Psoas muscle (tissue), 8 donors: ENCODE data around the gene SLAIN1. TPM values are rescaled to one million over a fixed set of nuclear protein-coding genes. Genes with fewer than 3 reads are reported as not detected.

ENCODE experiments used
- ATAC-seq, 4 donors: fragments of 200-7000 bp; cut with Tn5 transposase; one replicate each; pipeline ENCODE4 v1.9.1; 2020; ENCODE audit warnings: moderate library complexity in 3 of 4, mild to moderate bottlenecking in 2 of 4
- DNase-seq, 2 donors: peaks; one replicate each; pipeline ENCODE4 v3.0.0-alpha.2; 2020
- H3K27ac ChIP-seq: fragments of 200-600 bp; one replicate; pipeline ENCODE4 v1.8.0; 2022
- H3K27me3 ChIP-seq, 3 donors: fragments of 200-600 bp in 1 of 3; one replicate each; pipeline versions ENCODE4 v1.6.1 to v1.8.0; 2013 to 2022; ENCODE audit warnings: low read length in 2 of 3, mild to moderate bottlenecking in 2 of 3, moderate library complexity in 1 of 3; ENCODE audit not compliant: insufficient read depth in 3 of 3
- H3K36me3 ChIP-seq, 2 donors: fragments of 200-600 bp in 1 of 2; one replicate each; pipeline versions ENCODE4 v1.6.1 to v1.8.0; 2013 to 2022; ENCODE audit warnings: low read depth in 1 of 2, mild to moderate bottlenecking in 1 of 2, moderate library complexity in 1 of 2; ENCODE audit not compliant: insufficient read depth in 1 of 2
- H3K4me1 ChIP-seq: fragments of 200-600 bp; one replicate; pipeline ENCODE4 v1.8.0; 2022
- H3K4me3 ChIP-seq: fragments of 200-600 bp; one replicate; pipeline ENCODE4 v1.8.0; 2022; ENCODE audit warnings: mild to moderate bottlenecking
- H3K9me3 ChIP-seq: fragments of 200-600 bp; one replicate; pipeline ENCODE4 v1.8.0; 2022
- WGBS, 3 donors: extraction: QIAGEN DNeasy Blood & Tissue Kit; methylation state at CpG; one replicate each; pipeline versions ENCODE4 v1.1.6 to v1.1.7; 2013; 5-methylcytosine and 5-hydroxymethylcytosine counted together
- intact Hi-C, 2 donors: fragments of 100-400 bp; cut with DNase I; formaldehyde crosslinking; loops; one replicate each; pipeline versions ENCODE4 v1.11.0 to v1.14.2; 2022
- polyA plus RNA-seq, 3 donors: library from polyadenylated mRNA; stranded (reverse); fragments of 200-250 nt; gene quantifications; one replicate each; pipeline ENCODE4 v1.2.3, GENCODE V29; 2013
- total RNA-seq, 4 donors: library from RNA; stranded (reverse); fragmentation: NEBNext Ultra II Directional in 2 of 4; extraction: Animal tissue kit (Norgen Biotek cat#: 25700) in 2 of 4; gene quantifications; one replicate each; pipeline versions ENCODE4 v1.2.1 to v1.2.4, GENCODE V29; 2021 to 2023
- TF ChIP-seq, protein P1 (sequence below): fragments of 200-600 bp; IDR thresholded peaks from one replicate; pipeline ENCODE4 v1.8.0; 2022; ENCODE audit warnings: antibody characterized with exemption
- donor health status: healthy with polysubstance abuse.
- donor health status: DM: no; HTN: no; CAD: no; lungs with moderate emphysema.
- donor health status: Bipolar disorder and iron deficiency.
- donor health status: healthy.
- donor health status: DM: yes; HTN: yes; CAD: no.
- donor health status: DM: no; HTN: no; CAD: no.
- donor health status: DM: no; HTN: no; CAD: no.
- donor health status: DM: yes; HTN: yes; CAD: no.

SLAIN1 gene
- total and polyA plus RNA-seq, 7 donors, result 0.69 to 6.6 (median 3.1) TPM

DNA sequence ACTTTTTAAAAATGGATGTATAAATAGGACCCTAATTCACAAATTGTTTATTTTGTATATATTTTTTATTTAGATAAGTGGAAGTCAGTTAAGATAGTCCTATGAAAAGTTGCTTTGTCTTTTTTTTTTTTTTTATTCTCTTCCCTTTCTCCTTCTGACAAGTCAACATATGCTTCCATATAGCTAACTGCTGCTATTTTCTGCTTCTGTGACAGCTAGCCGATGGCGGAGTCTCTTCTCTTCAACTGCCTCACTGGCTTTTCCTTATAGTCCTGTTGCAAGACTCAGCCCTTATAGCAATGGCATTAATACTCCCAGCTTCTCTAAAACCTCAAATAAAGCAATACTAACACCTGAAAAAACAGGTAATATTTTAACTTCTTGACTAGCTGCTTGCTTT lies 45.3 kb downstream of the SLAIN1 start:
- Histone ChIP-seq H3K4me3 (no peak overlapping the region), H3K27ac (no peak overlapping the region), H3K27me3 (no peaks in the 10 kb centered on the region), H3K36me3 (peaks cover 4 to 16% of the 10 kb centered on the region in 2 donors), H3K9me3 (no peaks in the 10 kb centered on the region), H3K4me1 (peaks cover 3% of the 10 kb centered on the region)
- ATAC-seq (no peak), DNase-seq (no peak)
- TF ChIP-seq, protein P1, sequence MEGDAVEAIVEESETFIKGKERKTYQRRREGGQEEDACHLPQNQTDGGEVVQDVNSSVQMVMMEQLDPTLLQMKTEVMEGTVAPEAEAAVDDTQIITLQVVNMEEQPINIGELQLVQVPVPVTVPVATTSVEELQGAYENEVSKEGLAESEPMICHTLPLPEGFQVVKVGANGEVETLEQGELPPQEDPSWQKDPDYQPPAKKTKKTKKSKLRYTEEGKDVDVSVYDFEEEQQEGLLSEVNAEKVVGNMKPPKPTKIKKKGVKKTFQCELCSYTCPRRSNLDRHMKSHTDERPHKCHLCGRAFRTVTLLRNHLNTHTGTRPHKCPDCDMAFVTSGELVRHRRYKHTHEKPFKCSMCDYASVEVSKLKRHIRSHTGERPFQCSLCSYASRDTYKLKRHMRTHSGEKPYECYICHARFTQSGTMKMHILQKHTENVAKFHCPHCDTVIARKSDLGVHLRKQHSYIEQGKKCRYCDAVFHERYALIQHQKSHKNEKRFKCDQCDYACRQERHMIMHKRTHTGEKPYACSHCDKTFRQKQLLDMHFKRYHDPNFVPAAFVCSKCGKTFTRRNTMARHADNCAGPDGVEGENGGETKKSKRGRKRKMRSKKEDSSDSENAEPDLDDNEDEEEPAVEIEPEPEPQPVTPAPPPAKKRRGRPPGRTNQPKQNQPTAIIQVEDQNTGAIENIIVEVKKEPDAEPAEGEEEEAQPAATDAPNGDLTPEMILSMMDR, result no peak
- 94 to 98% (median 95%) methylated on average over 2 of the region's 2 CpGs for WGBS, 3 donors
- intact Hi-C loops, result no loop called here

DNA sequence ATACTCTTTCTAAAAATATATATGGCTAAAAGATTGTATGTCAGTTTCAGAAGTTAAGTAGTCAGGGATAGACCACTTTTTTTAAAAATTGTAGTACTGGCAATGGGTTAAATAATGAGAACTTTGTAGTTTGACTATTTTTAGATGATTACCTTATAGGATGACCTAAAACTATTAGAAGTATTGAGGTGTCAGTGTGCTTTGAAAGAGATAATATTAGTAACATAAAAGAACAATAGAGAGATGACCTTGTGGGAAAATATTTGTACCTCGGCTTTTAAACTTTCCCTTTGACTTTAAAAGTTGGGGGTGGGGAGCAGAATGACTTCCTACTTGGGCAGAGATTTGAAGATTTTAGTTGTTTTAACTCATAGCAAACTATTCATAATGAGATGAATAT lies 48.3 kb downstream of the SLAIN1 start:
- H3K27me3 ChIP-seq, result no peaks in the 10 kb centered on the region
- no peak overlapping the region for H3K4me3 ChIP-seq
- intact Hi-C loops, result loop anchor here in 1 of 2 donors (5.0 kb wide), 1 partner anchor 253 kb away; no protein-coding TSS in a partner anchor
- 33 to 55% (median 38%) methylated on average over 1 of the region's 1 CpG for WGBS, 3 donors
- ATAC-seq (no peak), DNase-seq (no peak)
- no peak overlapping the region for H3K27ac ChIP-seq
- H3K9me3 ChIP-seq, result no peaks in the 10 kb centered on the region
- H3K36me3 ChIP-seq, result peaks cover 4 to 16% of the 10 kb centered on the region in 2 donors
- H3K4me1 ChIP-seq, result peaks cover 3% of the 10 kb centered on the region
- TF ChIP-seq, protein P1, result no peak

DNA sequence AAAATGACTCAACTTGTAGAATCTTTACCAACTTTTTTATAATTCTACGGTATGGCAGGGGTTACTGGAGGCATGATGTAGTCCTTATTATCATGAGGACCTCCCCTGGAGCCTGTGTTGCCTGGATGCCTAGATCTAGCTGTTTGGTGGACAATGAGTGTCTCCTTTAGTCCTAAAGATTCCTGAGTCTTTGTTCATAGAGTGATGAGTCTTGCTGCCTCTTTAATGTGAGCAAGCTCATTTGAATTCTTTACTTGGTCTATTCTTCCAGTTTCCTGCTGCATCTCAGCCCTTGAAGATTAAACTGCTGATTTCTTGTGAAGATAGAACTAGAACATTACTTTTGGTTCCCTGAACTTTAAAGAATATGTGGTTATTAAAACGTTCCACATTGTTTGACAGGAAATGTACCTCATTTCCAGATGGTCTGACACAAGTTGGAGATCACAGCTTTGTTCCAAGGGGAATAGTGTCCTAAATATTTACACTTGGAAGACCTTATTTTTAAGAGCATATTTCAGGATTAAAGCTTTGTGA lies 51.9 kb downstream of the SLAIN1 start:
- intact Hi-C loops, result loop anchor here in 1 of 2 donors (5.0 kb wide), 1 partner anchor 257 kb away; no protein-coding TSS in a partner anchor
- Histone ChIP-seq H3K4me1 (peaks cover 3% of the 10 kb centered on the region), H3K27ac (no peak overlapping the region), H3K4me3 (no peak overlapping the region), H3K36me3 (peaks cover under 1 to 8% of the 10 kb centered on the region in 2 donors), H3K27me3 (no peaks in the 10 kb centered on the region), H3K9me3 (no peaks in the 10 kb centered on the region)
- no peak for DNase-seq
- no peak for ATAC-seq
- 57 to 67% (median 66%) methylated on average over 2 of the region's 2 CpGs for WGBS, 3 donors
- TF ChIP-seq, protein P1, result no peak

DNA sequence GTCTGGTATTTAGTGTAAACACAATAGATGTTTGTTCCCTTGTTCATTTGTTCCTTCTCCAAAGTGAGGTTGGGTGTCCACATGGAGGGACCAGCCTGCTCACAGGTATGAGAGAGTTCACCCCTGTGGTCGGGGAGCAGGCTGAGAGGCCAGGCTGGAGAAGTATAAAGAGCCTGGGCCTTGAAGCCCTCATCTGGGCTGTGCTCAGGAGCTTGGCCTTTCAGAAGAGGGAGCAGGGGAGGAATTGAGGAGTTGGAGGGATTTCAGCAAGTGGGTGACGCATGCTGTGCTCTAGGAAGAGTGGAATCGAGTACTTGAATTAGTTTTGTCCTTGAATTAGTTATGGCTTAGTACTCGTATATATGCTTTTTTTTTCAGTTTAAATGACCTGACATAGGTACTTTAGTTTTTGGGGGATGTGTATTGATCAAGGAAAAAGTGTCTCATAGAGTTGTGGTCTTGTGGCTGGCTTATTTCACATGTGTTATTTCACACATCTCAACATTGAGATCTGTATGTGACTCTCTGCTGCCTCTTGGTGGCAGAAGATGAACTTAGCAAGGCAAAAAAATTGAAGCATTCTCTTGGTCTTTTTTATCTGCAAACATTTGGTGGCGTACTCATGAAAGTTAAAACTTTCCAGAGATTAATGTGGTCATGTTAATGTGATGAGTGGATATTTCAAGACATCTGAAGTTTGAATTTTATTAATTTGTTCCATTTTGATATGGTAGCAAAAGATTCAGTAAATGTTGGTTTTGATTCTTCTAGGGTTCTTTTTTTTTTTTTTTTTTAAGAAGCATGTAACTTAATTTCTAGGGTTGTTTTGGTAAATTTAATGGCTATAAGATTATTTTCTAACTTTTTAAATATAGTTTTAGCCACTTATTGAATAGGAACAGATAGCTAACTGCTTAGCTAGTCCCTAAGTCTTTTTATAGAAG lies 54.3 kb downstream of the SLAIN1 start:
- Histone ChIP-seq H3K36me3 (no peaks in the 10 kb centered on the region), H3K9me3 (no peaks in the 10 kb centered on the region), H3K4me1 (no peaks in the 10 kb centered on the region), H3K4me3 (no peak overlapping the region), H3K27me3 (no peaks in the 10 kb centered on the region), H3K27ac (no peak overlapping the region)
- TF ChIP-seq, protein P1, result peak; percentile 73
- WGBS, 3 donors, result 58 to 68% (median 59%) methylated on average over 5 of the region's 5 CpGs
- intact Hi-C loops, result loop anchor here (5.0 to 10.0 kb wide), 2 partner anchors 154 to 257 kb away; no protein-coding TSS in a partner anchor
- ATAC-seq, result peak; percentile 42 to 84 (median 56)
- DNase-seq, result no peak
